H7 (cell line): ENCODE data around the gene SERPINA6. TPM values are rescaled to one million over a fixed set of nuclear protein-coding genes. Genes with fewer than 3 reads are reported as not detected.
A peak's percentile ranks its signal among the peaks of the same experiment; 100 is the strongest.
"Not testable (repeated sequence)": the region's sequence is repeated elsewhere in the genome, so short reads cannot be mapped to it uniquely, and the experiment has no call there.

Experiments
- DNase-seq: peaks from one replicate; pipeline ENCODE4 v3.0.0; 2012
- H3K27me3 ChIP-seq: 2 replicates; pipeline ENCODE4 v1.6.0; 2011; ENCODE audit warnings: mild to moderate bottlenecking, low read length; ENCODE audit not compliant: control insufficient read depth, insufficient read depth
- H3K36me3 ChIP-seq: replicated peaks from 2 replicates; pipeline ENCODE4 v1.5.1; 2011; ENCODE audit warnings: low read length; ENCODE audit not compliant: control insufficient read depth, insufficient read depth
- H3K4me3 ChIP-seq: 2 replicates; pipeline ENCODE4 v1.5.1; 2011; ENCODE audit warnings: low read depth, mild to moderate bottlenecking, control low read depth, low read length, moderate library complexity; ENCODE audit not compliant: insufficient read depth
- total RNA-seq: library from RNA; depleted of rRNA; stranded (reverse); fragments of >200 nt; shearing (Covaris generic); gene quantifications from 2 replicates; pipeline ENCODE4 v1.2.3, GENCODE V29; 2014

The SERPINA6 gene
- total RNA-seq, 1 experiment from 2014 or later, result not detected

GRCh38 chr14:94298130-94298529 is 25.0 kb downstream of the SERPINA6 start:
- Histone ChIP-seq H3K4me3 (no peak overlapping the region), H3K36me3 (no peaks in the 10 kb centered on the region), H3K27me3 (no peaks in the 10 kb centered on the region)
- DNase-seq, result no peak

GRCh38 chr14:94296181-94296545 is 27.0 kb downstream of the SERPINA6 start:
- not testable (repeated sequence) for H3K27me3 ChIP-seq, DNase-seq, H3K36me3 ChIP-seq, H3K4me3 ChIP-seq

- no peak overlapping the region for H3K4me3 ChIP-seq
- no peaks in the 10 kb centered on the region for H3K36me3 ChIP-seq
- no peak for DNase-seq
- no peaks in the 10 kb centered on the region for H3K27me3 ChIP-seq
These were observed 27.6 kb downstream of the SERPINA6 start for GRCh38 chr14:94295360-94296180.

- no peaks in the 10 kb centered on the region; the same call in 1 of the 2 replicates for H3K27me3 ChIP-seq
- no peaks in the 10 kb centered on the region for H3K36me3 ChIP-seq
- no peak for DNase-seq
- no peak overlapping the region for H3K4me3 ChIP-seq
These were observed 29.6 kb downstream of the SERPINA6 start for GRCh38 chr14:94293578-94293924.

GRCh38 chr14:94292872-94293577 is 30.1 kb downstream of the SERPINA6 start, which contains the start of gene SERPINA10:
Gene SERPINA10, minus strand, starts transcription at chr14:94293268. Its CDS starts 2,675 bp downstream, at chr14:94290593.
- Histone ChIP-seq H3K4me3 (no peak within 1 kb of the TSS), H3K36me3 (no peaks in the 10 kb centered on the region), H3K27me3 (no peaks in the 10 kb centered on the region; the same call in 1 of the 2 replicates)
- DNase-seq, result no peak

GRCh38 chr14:94292526-94292871 is 30.6 kb downstream of the SERPINA6 start:
- DNase-seq, result no peak
- no peak overlapping the region for H3K4me3 ChIP-seq
- no peaks in the 10 kb centered on the region for H3K36me3 ChIP-seq
- no peaks in the 10 kb centered on the region; the same call in 1 of the 2 replicates for H3K27me3 ChIP-seq

GRCh38 chr14:94291906-94292525 is 31.1 kb downstream of the SERPINA6 start:
- Histone ChIP-seq H3K4me3 (no peak overlapping the region), H3K36me3 (no peaks in the 10 kb centered on the region), H3K27me3 (no peaks in the 10 kb centered on the region; the same call in 1 of the 2 replicates)
- no peak for DNase-seq

- no peak for DNase-seq
- Histone ChIP-seq H3K27me3 (no peaks in the 10 kb centered on the region; the same call in 1 of the 2 replicates), H3K4me3 (no peak overlapping the region), H3K36me3 (no peaks in the 10 kb centered on the region)
These were observed 31.8 kb downstream of the SERPINA6 start for GRCh38 chr14:94291159-94291905.

GRCh38 chr14:94290197-94290596 is 32.9 kb downstream of the SERPINA6 start:
- no peak overlapping the region for H3K4me3 ChIP-seq
- no peak for DNase-seq
- no peaks in the 10 kb centered on the region for H3K36me3 ChIP-seq
- no peaks in the 10 kb centered on the region; the same call in 1 of the 2 replicates for H3K27me3 ChIP-seq

GRCh38 chr14:94288610-94289465 is 34.3 kb downstream of the SERPINA6 start:
- Histone ChIP-seq H3K36me3 (no peaks in the 10 kb centered on the region), H3K27me3 (no peaks in the 10 kb centered on the region; the same call in 1 of the 2 replicates), H3K4me3 (no peak overlapping the region)
- peak; percentile 71 for DNase-seq

- Histone ChIP-seq H3K4me3 (no peak overlapping the region), H3K27me3 (no peaks in the 10 kb centered on the region; the same call in 1 of the 2 replicates), H3K36me3 (no peaks in the 10 kb centered on the region)
- no peak for DNase-seq
These were observed 38.0 kb downstream of the SERPINA6 start for GRCh38 chr14:94285158-94285557.

GRCh38 chr14:94284221-94284620 is 38.9 kb downstream of the SERPINA6 start:
- Histone ChIP-seq H3K4me3 (no peak overlapping the region), H3K36me3 (no peaks in the 10 kb centered on the region), H3K27me3 (no peaks in the 10 kb centered on the region)
- DNase-seq, result no peak

- H3K36me3 ChIP-seq, result no peaks in the 10 kb centered on the region
- H3K4me3 ChIP-seq, result no peak overlapping the region
- DNase-seq, result no peak
- no peaks in the 10 kb centered on the region for H3K27me3 ChIP-seq
These were observed 40.0 kb downstream of the SERPINA6 start for GRCh38 chr14:94282991-94283723.
